Epithelial cell of esophagus (primary cell): ENCODE measurements around the gene MCM7.

ENCODE experiments used
- DNase-seq: peaks from one replicate; pipeline ENCODE4 v3.0.0; 2010; ENCODE audit warnings: low read depth
- H3K4me3 ChIP-seq: 2 replicates; pipeline ENCODE4 v1.5.1; 2011; ENCODE audit warnings: mild to moderate bottlenecking, low read length, control low read depth
- CTCF ChIP-seq: IDR thresholded peaks from 2 replicates; pipeline ENCODE4 v1.5.1; 2011; ENCODE audit warnings: low read depth, mild to moderate bottlenecking, low read length, control low read depth, inconsistent platforms; ENCODE audit not compliant: insufficient read depth; ENCODE audit errors: missing control alignments

The MCM7 gene

GRCh38 chr7:100093054-100093453 lies 8.1 kb downstream of the MCM7 start:
- no peak for DNase-seq
- H3K4me3 ChIP-seq = no peak overlapping the region
- TF ChIP-seq CTCF = no peak

GRCh38 chr7:100091411-100092181 lies 9.6 kb downstream of the MCM7 start:
- no peak overlapping the region for H3K4me3 ChIP-seq
- TF ChIP-seq CTCF = peak; percentile 21
- peak; percentile 48 for DNase-seq

- DNase-seq = no peak
- no peak for TF ChIP-seq CTCF
- H3K4me3 ChIP-seq = no peak overlapping the region
These were observed 10.4 kb downstream of the MCM7 start for GRCh38 chr7:100090527-100091410.

- peak; percentile 15 for DNase-seq
- TF ChIP-seq CTCF = no peak
- H3K4me3 ChIP-seq = peak overlapping the region; percentile 93
These were observed 11.6 kb downstream of the MCM7 start for GRCh38 chr7:100089458-100090196.

- peak; percentile 82 for DNase-seq
- TF ChIP-seq CTCF = no peak
- H3K4me3 ChIP-seq = peak within 1 kb of the TSS; percentile 93
These were observed 12.4 kb downstream of the MCM7 start, which contains the start of gene COPS6 for GRCh38 chr7:100088621-100089457. TSS of gene COPS6 (plus strand) at chr7:100088969. CDS start at chr7:100088991, 22 bp downstream.

GRCh38 chr7:100088095-100088620 lies 13.0 kb downstream of the MCM7 start:
- H3K4me3 ChIP-seq = peak overlapping the region; percentile 93
- no peak for DNase-seq
- no peak for TF ChIP-seq CTCF
